ENCODE measurements around the gene GMDS.

DNA sequence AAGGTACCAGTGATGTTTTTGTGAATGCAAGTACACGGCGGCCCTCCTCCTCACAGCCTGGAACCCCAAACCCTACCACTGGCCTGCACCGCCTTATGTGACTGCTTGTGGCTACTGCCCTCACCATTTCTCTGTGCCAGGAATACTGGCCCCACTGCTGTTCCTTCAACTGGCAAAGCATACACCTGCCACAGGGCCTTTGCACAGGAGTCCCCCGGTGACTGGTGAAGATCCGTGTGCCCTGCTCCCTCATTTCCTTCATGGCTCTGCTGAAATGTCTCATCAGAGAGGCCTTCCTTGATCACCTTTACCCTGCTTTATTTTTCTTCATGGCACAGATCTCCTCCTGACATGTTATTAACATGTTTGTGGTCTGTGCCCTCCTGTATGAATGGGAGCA is 581.9 kb downstream of the GMDS start:
- TF ChIP-seq, protein P1, sequence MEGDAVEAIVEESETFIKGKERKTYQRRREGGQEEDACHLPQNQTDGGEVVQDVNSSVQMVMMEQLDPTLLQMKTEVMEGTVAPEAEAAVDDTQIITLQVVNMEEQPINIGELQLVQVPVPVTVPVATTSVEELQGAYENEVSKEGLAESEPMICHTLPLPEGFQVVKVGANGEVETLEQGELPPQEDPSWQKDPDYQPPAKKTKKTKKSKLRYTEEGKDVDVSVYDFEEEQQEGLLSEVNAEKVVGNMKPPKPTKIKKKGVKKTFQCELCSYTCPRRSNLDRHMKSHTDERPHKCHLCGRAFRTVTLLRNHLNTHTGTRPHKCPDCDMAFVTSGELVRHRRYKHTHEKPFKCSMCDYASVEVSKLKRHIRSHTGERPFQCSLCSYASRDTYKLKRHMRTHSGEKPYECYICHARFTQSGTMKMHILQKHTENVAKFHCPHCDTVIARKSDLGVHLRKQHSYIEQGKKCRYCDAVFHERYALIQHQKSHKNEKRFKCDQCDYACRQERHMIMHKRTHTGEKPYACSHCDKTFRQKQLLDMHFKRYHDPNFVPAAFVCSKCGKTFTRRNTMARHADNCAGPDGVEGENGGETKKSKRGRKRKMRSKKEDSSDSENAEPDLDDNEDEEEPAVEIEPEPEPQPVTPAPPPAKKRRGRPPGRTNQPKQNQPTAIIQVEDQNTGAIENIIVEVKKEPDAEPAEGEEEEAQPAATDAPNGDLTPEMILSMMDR (IDR thresholded peaks at IDR 0.05) = no peak
- TF ChIP-seq, protein P2, sequence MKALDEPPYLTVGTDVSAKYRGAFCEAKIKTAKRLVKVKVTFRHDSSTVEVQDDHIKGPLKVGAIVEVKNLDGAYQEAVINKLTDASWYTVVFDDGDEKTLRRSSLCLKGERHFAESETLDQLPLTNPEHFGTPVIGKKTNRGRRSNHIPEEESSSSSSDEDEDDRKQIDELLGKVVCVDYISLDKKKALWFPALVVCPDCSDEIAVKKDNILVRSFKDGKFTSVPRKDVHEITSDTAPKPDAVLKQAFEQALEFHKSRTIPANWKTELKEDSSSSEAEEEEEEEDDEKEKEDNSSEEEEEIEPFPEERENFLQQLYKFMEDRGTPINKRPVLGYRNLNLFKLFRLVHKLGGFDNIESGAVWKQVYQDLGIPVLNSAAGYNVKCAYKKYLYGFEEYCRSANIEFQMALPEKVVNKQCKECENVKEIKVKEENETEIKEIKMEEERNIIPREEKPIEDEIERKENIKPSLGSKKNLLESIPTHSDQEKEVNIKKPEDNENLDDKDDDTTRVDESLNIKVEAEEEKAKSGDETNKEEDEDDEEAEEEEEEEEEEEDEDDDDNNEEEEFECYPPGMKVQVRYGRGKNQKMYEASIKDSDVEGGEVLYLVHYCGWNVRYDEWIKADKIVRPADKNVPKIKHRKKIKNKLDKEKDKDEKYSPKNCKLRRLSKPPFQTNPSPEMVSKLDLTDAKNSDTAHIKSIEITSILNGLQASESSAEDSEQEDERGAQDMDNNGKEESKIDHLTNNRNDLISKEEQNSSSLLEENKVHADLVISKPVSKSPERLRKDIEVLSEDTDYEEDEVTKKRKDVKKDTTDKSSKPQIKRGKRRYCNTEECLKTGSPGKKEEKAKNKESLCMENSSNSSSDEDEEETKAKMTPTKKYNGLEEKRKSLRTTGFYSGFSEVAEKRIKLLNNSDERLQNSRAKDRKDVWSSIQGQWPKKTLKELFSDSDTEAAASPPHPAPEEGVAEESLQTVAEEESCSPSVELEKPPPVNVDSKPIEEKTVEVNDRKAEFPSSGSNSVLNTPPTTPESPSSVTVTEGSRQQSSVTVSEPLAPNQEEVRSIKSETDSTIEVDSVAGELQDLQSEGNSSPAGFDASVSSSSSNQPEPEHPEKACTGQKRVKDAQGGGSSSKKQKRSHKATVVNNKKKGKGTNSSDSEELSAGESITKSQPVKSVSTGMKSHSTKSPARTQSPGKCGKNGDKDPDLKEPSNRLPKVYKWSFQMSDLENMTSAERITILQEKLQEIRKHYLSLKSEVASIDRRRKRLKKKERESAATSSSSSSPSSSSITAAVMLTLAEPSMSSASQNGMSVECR (CRISPR knock-in tag; IDR thresholded peaks at IDR 0.05; ENCODE audit: borderline replicate concordance) = no peak

All from WTC11 (cell line).